HG03025 (cell line): ENCODE data around the gene CALHM1.
"Not testable (repeated sequence)": the region's sequence is repeated elsewhere in the genome, so short reads cannot be mapped to it uniquely, and the experiment has no call there.

Experiments
- ATAC-seq: cut with Tn5 transposase; IDR thresholded peaks from one replicate; pipeline ENCODE4 v1.9.1; 2021; ENCODE audit warnings: mild to moderate bottlenecking, moderate library complexity; ENCODE audit not compliant: unreplicated experiment, low FRiP score

The CALHM1 gene

GRCh38 chr10:103487410-103487708 lies 28.7 kb upstream of the CALHM1 start:
- ATAC-seq, result no peak

- not testable (repeated sequence) for ATAC-seq
Measured at GRCh38 chr10:103486635-103487409, 28.1 kb upstream of the CALHM1 start.

GRCh38 chr10:103481974-103482531 lies 23.4 kb upstream of the CALHM1 start:
- ATAC-seq, result no peak

GRCh38 chr10:103480521-103480920 lies 21.8 kb upstream of the CALHM1 start:
- no peak for ATAC-seq

- no peak for ATAC-seq
Measured at GRCh38 chr10:103479135-103479534, 20.4 kb upstream of the CALHM1 start, which contains the start of gene CALHM3. TSS of gene CALHM3 (minus strand) at chr10:103479240. CDS start at chr10:103479032, 208 bp downstream.

GRCh38 chr10:103478671-103479070 lies 20.0 kb upstream of the CALHM1 start:
- no peak for ATAC-seq

- no peak for ATAC-seq
Measured at GRCh38 chr10:103476046-103476768, 17.5 kb upstream of the CALHM1 start.

- no peak for ATAC-seq
Measured at GRCh38 chr10:103475437-103475836, 16.7 kb upstream of the CALHM1 start.

- ATAC-seq, result no peak
Measured at GRCh38 chr10:103474077-103474476, 15.4 kb upstream of the CALHM1 start.

GRCh38 chr10:103473261-103473671 lies 14.6 kb upstream of the CALHM1 start:
- ATAC-seq, result no peak

GRCh38 chr10:103472005-103472404 lies 13.3 kb upstream of the CALHM1 start:
- no peak for ATAC-seq

GRCh38 chr10:103470761-103471653 lies 12.3 kb upstream of the CALHM1 start:
- peak; percentile 77 for ATAC-seq

GRCh38 chr10:103469201-103469600 lies 10.5 kb upstream of the CALHM1 start:
- ATAC-seq, result no peak

- no peak for ATAC-seq
Measured at GRCh38 chr10:103467406-103467805, 8.7 kb upstream of the CALHM1 start.

GRCh38 chr10:103466734-103467133 lies 8.0 kb upstream of the CALHM1 start:
- ATAC-seq, result no peak

GRCh38 chr10:103465411-103466179 lies 6.9 kb upstream of the CALHM1 start:
- ATAC-seq, result no peak

- no peak for ATAC-seq
Measured at GRCh38 chr10:103463499-103463898, 4.8 kb upstream of the CALHM1 start.

- ATAC-seq, result no peak
Measured at GRCh38 chr10:103459615-103460014, 915 bp upstream of the CALHM1 start.

- ATAC-seq, result no peak
Measured at GRCh38 chr10:103457896-103458583, 660 bp downstream of the CALHM1 start.
